ENCODE data around the gene FOXD4L4. TPM values are rescaled to one million over a fixed set of nuclear protein-coding genes. Genes with fewer than 3 reads are reported as not detected.
"Not testable (repeated sequence)": the region's sequence is repeated elsewhere in the genome, so short reads cannot be mapped to it uniquely, and the experiment has no call there.

The FOXD4L4 gene
- 0.09 TPM for total RNA-seq
- 0.09 TPM for polyA plus RNA-seq
- long read RNA-seq, donor 1 = 0 reads
- long read RNA-seq, donor 2 = 0 reads
- long read RNA-seq, donor 3 = 0 reads
- long read RNA-seq, donor 4 = 0 reads
- long read RNA-seq, donor 5 = 0 reads
- long read RNA-seq, donor 6 = 0 reads
- long read RNA-seq, donor 7 = 0 reads
- long read RNA-seq, donor 8 = 0 reads
- long read RNA-seq, donor 9 = 0 reads
- long read RNA-seq, donor 10 = 0 reads

- not testable (repeated sequence) for H3K27ac ChIP-seq (ENCODE audit: low read depth in 1 of 2, low read length in 1 of 2); H3K36me3 ChIP-seq (ENCODE audit: control insufficient read depth in 2 of 2, insufficient read depth in 2 of 2, low read length in 1 of 2); DNase-seq (ENCODE audit: low read depth in 6 of 9, low spot score in 9 of 9); H3K4me3 ChIP-seq (ENCODE audit: low read length in 2 of 2); H3K9me3 ChIP-seq (ENCODE audit: control insufficient read depth in 2 of 2, insufficient read depth in 1 of 2, low read length in 1 of 2); H3K4me1 ChIP-seq (ENCODE audit: control insufficient read depth in 2 of 2, insufficient read depth in 2 of 2, low read length in 2 of 2); H3K27me3 ChIP-seq (ENCODE audit: control insufficient read depth in 2 of 2, insufficient read depth in 1 of 2, low read length in 1 of 2)
- 12% methylated on average over 18 of the region's 38 CpGs for WGBS
Observed at GRCh38 chr9:65737096-65737564, at the start of gene FOXD4L4. Gene FOXD4L4, plus strand, starts transcription at chr9:65737146. Its CDS starts 0 bp downstream, at chr9:65737146.

GRCh38 chr9:65703550-65703949, 33.4 kb upstream of the FOXD4L4 start:
- not testable (repeated sequence) for H3K27me3 ChIP-seq (ENCODE audit: control insufficient read depth in 2 of 2, insufficient read depth in 1 of 2, low read length in 1 of 2); H3K36me3 ChIP-seq (ENCODE audit: control insufficient read depth in 2 of 2, insufficient read depth in 2 of 2, low read length in 1 of 2); H3K4me3 ChIP-seq (ENCODE audit: low read length in 2 of 2); DNase-seq (ENCODE audit: low read depth in 6 of 9, low spot score in 9 of 9); H3K27ac ChIP-seq (ENCODE audit: low read depth in 1 of 2, low read length in 1 of 2); H3K4me1 ChIP-seq (ENCODE audit: control insufficient read depth in 2 of 2, insufficient read depth in 2 of 2, low read length in 2 of 2); H3K9me3 ChIP-seq (ENCODE audit: control insufficient read depth in 2 of 2, insufficient read depth in 1 of 2, low read length in 1 of 2)
- 100% methylated on average over 1 of the region's 2 CpGs for WGBS

GRCh38 chr9:65714445-65714844, 22.5 kb upstream of the FOXD4L4 start:
- not testable (repeated sequence) for H3K27ac ChIP-seq (ENCODE audit: low read depth in 1 of 2, low read length in 1 of 2); H3K4me1 ChIP-seq (ENCODE audit: control insufficient read depth in 2 of 2, insufficient read depth in 2 of 2, low read length in 2 of 2); H3K36me3 ChIP-seq (ENCODE audit: control insufficient read depth in 2 of 2, insufficient read depth in 2 of 2, low read length in 1 of 2); DNase-seq (ENCODE audit: low read depth in 6 of 9, low spot score in 9 of 9); H3K4me3 ChIP-seq (ENCODE audit: low read length in 2 of 2); H3K27me3 ChIP-seq (ENCODE audit: control insufficient read depth in 2 of 2, insufficient read depth in 1 of 2, low read length in 1 of 2); H3K9me3 ChIP-seq (ENCODE audit: control insufficient read depth in 2 of 2, insufficient read depth in 1 of 2, low read length in 1 of 2)
- WGBS = 97% methylated on average over 3 of the region's 5 CpGs

GRCh38 chr9:65738133-65738532, 1.2 kb downstream of the FOXD4L4 start:
- WGBS = 2% methylated on average over 5 of the region's 27 CpGs
- H3K36me3 ChIP-seq (ENCODE audit: control insufficient read depth in 2 of 2, insufficient read depth in 2 of 2, low read length in 1 of 2); H3K4me3 ChIP-seq (ENCODE audit: low read length in 2 of 2); DNase-seq (ENCODE audit: low read depth in 6 of 9, low spot score in 9 of 9); H3K27me3 ChIP-seq (ENCODE audit: control insufficient read depth in 2 of 2, insufficient read depth in 1 of 2, low read length in 1 of 2); H3K9me3 ChIP-seq (ENCODE audit: control insufficient read depth in 2 of 2, insufficient read depth in 1 of 2, low read length in 1 of 2); H3K4me1 ChIP-seq (ENCODE audit: control insufficient read depth in 2 of 2, insufficient read depth in 2 of 2, low read length in 2 of 2); H3K27ac ChIP-seq (ENCODE audit: low read depth in 1 of 2, low read length in 1 of 2): not testable (repeated sequence)

Other genes with a start within 250 kb of the FOXD4L4 start
- gene ZNG1E, start 61.2 kb upstream of the FOXD4L4 start, total RNA-seq = 33.1 TPM
- 119 TPM for gene ZNG1E, start 61.2 kb upstream of the FOXD4L4 start, polyA plus RNA-seq